SU-DHL-6 (cell line): ENCODE measurements around the gene PTPN1.

ENCODE experiments used
- EZH2phosphoT487 ChIP-seq: fragments of 200-600 bp; sonication (generic), shearing (Covaris generic); conservative IDR thresholded peaks from 2 replicates; pipeline ENCODE4 v1.6.1; 2018; ENCODE audit warnings: mild to moderate bottlenecking, antibody characterized with exemption, low read length, moderate library complexity, mixed read lengths
- TF ChIP-seq, protein P1 (sequence below): fragments of 200-600 bp; sonication (generic); IDR thresholded peaks from one replicate; pipeline ENCODE4 v1.5.1; 2017; ENCODE audit warnings: antibody characterized with exemption, mild to moderate bottlenecking, low read length, moderate library complexity; ENCODE audit not compliant: insufficient read depth, poor library complexity, severe bottlenecking

DNA sequence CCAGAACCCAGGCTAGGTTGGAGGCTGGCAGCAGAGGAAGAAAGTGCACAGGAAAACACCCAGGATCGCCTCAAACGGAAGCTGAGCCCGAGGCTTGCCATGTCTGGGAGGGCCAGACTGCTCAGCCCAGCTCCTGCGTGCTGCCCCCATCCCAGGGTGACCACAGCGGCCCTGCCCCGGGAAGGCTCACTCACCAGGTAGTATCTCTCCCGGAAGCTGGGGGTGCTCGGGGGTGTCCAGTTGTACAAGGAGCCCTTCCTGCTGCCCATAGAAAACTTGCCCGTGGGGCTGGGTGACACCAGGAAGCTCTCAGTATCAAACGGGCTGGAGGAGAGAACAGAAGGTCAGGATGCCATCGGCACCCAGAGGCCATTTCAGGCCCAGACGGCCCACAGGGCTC, 94.3 kb downstream of the PTPN1 start:
- TF ChIP-seq, protein P1, sequence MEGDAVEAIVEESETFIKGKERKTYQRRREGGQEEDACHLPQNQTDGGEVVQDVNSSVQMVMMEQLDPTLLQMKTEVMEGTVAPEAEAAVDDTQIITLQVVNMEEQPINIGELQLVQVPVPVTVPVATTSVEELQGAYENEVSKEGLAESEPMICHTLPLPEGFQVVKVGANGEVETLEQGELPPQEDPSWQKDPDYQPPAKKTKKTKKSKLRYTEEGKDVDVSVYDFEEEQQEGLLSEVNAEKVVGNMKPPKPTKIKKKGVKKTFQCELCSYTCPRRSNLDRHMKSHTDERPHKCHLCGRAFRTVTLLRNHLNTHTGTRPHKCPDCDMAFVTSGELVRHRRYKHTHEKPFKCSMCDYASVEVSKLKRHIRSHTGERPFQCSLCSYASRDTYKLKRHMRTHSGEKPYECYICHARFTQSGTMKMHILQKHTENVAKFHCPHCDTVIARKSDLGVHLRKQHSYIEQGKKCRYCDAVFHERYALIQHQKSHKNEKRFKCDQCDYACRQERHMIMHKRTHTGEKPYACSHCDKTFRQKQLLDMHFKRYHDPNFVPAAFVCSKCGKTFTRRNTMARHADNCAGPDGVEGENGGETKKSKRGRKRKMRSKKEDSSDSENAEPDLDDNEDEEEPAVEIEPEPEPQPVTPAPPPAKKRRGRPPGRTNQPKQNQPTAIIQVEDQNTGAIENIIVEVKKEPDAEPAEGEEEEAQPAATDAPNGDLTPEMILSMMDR = no peak
- no peak for TF ChIP-seq EZH2phosphoT487
